Esophagus muscularis mucosa (tissue), 4 donors: ENCODE data around the gene BAG1. TPM values are rescaled to one million over a fixed set of nuclear protein-coding genes. Genes with fewer than 3 reads are reported as not detected.

Source experiments
- DNase-seq: peaks from one replicate; pipeline ENCODE4 v3.0.0-alpha.2; 2017; ENCODE audit errors: extremely low spot score
- H3K27ac ChIP-seq, 4 donors: fragments of 200-600 bp; sonication (generic); replicated peaks in 1 of 4; 1 replicate in 3 of 4; 2 replicates in 1 of 4; pipeline ENCODE4 v1.5.1; 2016 to 2019; ENCODE audit warnings: mild to moderate bottlenecking in 1 of 4
- H3K27me3 ChIP-seq, 4 donors: fragments of 200-600 bp; sonication (generic); one replicate each; pipeline versions ENCODE4 v1.5.1 to v1.6.0; 2016 to 2019
- H3K36me3 ChIP-seq, 4 donors: fragments of 200-600 bp; sonication (generic); one replicate each; pipeline ENCODE4 v1.5.1; 2016 to 2019
- H3K4me1 ChIP-seq, 4 donors: fragments of 200-600 bp; sonication (generic); one replicate each; pipeline ENCODE4 v1.5.1; 2016 to 2019
- H3K4me3 ChIP-seq, 4 donors: fragments of 200-600 bp; sonication (generic); 1 replicate in 2 of 4; 2 replicates in 2 of 4; pipeline ENCODE4 v1.5.1; 2016 to 2019; ENCODE audit warnings: mild to moderate bottlenecking in 4 of 4, moderate library complexity in 1 of 4
- H3K9me3 ChIP-seq, 4 donors: fragments of 200-600 bp; sonication (generic); 1 replicate in 3 of 4; 2 replicates in 1 of 4; pipeline ENCODE4 v1.5.1; 2016 to 2019
- CTCF ChIP-seq, 3 experiments: fragments of 200-600 bp in 2 of 3; fragments of 450-650 bp in 1 of 3; sonication (generic) in 2 of 3; IDR thresholded peaks; one replicate each; pipeline ENCODE4 v1.5.1; 2017 to 2019; ENCODE audit warnings: antibody characterized with exemption in 3 of 3, mild to moderate bottlenecking in 2 of 3, moderate library complexity in 1 of 3
- EP300 ChIP-seq: sonication (generic); formaldehyde crosslinking; IDR thresholded peaks from one replicate; pipeline ENCODE4 v1.6.1; 2017; ENCODE audit warnings: antibody characterized with exemption
- POLR2A ChIP-seq: fragments of 450-650 bp; IDR thresholded peaks from one replicate; pipeline ENCODE4 v1.6.1; 2017; ENCODE audit warnings: antibody characterized with exemption, moderate library complexity, mild to moderate bottlenecking, low read depth
- POLR2AphosphoS5 ChIP-seq, 2 donors: sonication (generic); formaldehyde crosslinking; IDR thresholded peaks; one replicate each; pipeline ENCODE4 v1.6.1; 2017; ENCODE audit warnings: antibody characterized with exemption in 2 of 2
- WGBS: methylation state at CpG from one replicate; pipeline ENCODE4 v1.1.5; 2018; 5-methylcytosine and 5-hydroxymethylcytosine counted together
- intact Hi-C: fragments of 100-400 bp; cut with DNase I; formaldehyde crosslinking; loops from one replicate; pipeline ENCODE4 v1.15.1; 2023
- total RNA-seq, 4 donors: library from RNA; depleted of rRNA; stranded (reverse); fragments of >200 nt; gene quantifications; one replicate each; pipeline versions ENCODE4 v1.1.0 to v1.2.1, GENCODE V29; 2016

Gene BAG1
- total RNA-seq, 4 donors from 2014 or later, result 108 to 154 (median 126) TPM

DNA sequence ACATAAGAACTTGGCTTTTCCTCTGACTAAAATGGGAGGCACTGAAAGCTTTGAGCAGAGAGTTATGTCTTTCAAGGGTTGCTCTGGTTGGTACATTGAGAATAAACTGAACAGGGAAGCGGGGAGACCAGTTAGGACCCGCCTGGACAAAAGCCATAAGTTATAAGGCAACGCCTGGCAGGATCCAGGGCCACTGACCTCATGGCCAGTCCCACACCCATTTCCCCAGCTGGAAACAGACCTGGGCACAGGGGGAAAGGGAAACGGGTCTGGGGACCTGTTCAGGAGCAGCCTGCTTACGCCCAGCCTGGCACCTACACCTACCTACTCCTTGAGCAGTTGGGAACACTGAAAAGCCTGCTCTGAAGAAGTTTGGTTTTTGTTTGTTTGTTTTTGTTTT lies 23.2 kb downstream of the BAG1 start:
- intact Hi-C loops, result no loop called here
- TF ChIP-seq POLR2A (no peak), CTCF (IDR thresholded peaks at IDR 0.05) (no peak), EP300 (no peak), POLR2AphosphoS5 (IDR thresholded peaks at IDR 0.05) (no peak)
- Histone ChIP-seq H3K36me3 (no peaks in the 10 kb centered on the region), H3K4me3 (no peak overlapping the region), H3K9me3 (no peaks in the 10 kb centered on the region), H3K27me3 (peaks cover 0 to 7% (median 0%) of the 10 kb centered on the region in 4 donors), H3K4me1 (peaks cover 0 to 7% (median 0%) of the 10 kb centered on the region in 4 donors), H3K27ac (no peak overlapping the region)
- DNase-seq, result no peak
- WGBS, result 80% methylated on average over 5 of the region's 5 CpGs

- peaks cover 0 to 7% (median 0%) of the 10 kb centered on the region in 4 donors for H3K27me3 ChIP-seq
- no peak within 1 kb of the TSS for H3K27ac ChIP-seq
- intact Hi-C loops, result no loop called here
- no peaks in the 10 kb centered on the region for H3K36me3 ChIP-seq
- H3K9me3 ChIP-seq, result no peaks in the 10 kb centered on the region
- DNase-seq, result no peak
- 57% methylated on average over 7 of the region's 7 CpGs for WGBS
- no peak for TF ChIP-seq EP300
- TF ChIP-seq POLR2AphosphoS5 (IDR thresholded peaks at IDR 0.05), result no peak
- TF ChIP-seq POLR2A, result no peak
- no peak for TF ChIP-seq CTCF (IDR thresholded peaks at IDR 0.05)
- peaks cover 0 to 7% (median 0%) of the 10 kb centered on the region in 4 donors for H3K4me1 ChIP-seq
- H3K4me3 ChIP-seq, result no peak within 1 kb of the TSS
Measured at GRCh38 chr9:33239921-33240320, 24.6 kb downstream of the BAG1 start, which contains the start of gene SPINK4. TSS of gene SPINK4 (plus strand) at chr9:33240167. CDS start at chr9:33240209, 42 bp downstream.

- no peak for DNase-seq
- no peaks in the 10 kb centered on the region for H3K36me3 ChIP-seq
- WGBS, result 87% methylated on average over 3 of the region's 3 CpGs
- H3K27me3 ChIP-seq, result peaks cover 0 to 7% (median 0%) of the 10 kb centered on the region in 4 donors
- no peaks in the 10 kb centered on the region for H3K9me3 ChIP-seq
- H3K4me3 ChIP-seq, result no peak overlapping the region
- TF ChIP-seq EP300 (no peak), POLR2AphosphoS5 (IDR thresholded peaks at IDR 0.05) (no peak)
- peaks cover 0 to 7% (median 5%) of the 10 kb centered on the region in 4 donors for H3K4me1 ChIP-seq
- H3K27ac ChIP-seq, result no peak overlapping the region
- intact Hi-C loops, result no loop called here
Measured at GRCh38 chr9:33236571-33236970, 27.9 kb downstream of the BAG1 start.

- no peaks in the 10 kb centered on the region for H3K9me3 ChIP-seq
- no peak for TF ChIP-seq CTCF (IDR thresholded peaks at IDR 0.05)
- TF ChIP-seq POLR2A, result no peak
- no peak for TF ChIP-seq POLR2AphosphoS5 (IDR thresholded peaks at IDR 0.05)
- no peak for TF ChIP-seq EP300
- peaks cover 0 to 6% (median 4%) of the 10 kb centered on the region in 4 donors for H3K4me1 ChIP-seq
- H3K27ac ChIP-seq, result no peak overlapping the region
- WGBS, result 64% methylated on average over 9 of the region's 9 CpGs
- intact Hi-C loops, result no loop called here
- no peak for DNase-seq
- H3K4me3 ChIP-seq, result no peak overlapping the region
- H3K36me3 ChIP-seq, result no peaks in the 10 kb centered on the region
- H3K27me3 ChIP-seq, result no peaks in the 10 kb centered on the region
Measured at GRCh38 chr9:33234511-33235467, 29.7 kb downstream of the BAG1 start.

- 20% methylated on average over 1 of the region's 1 CpG for WGBS
- no peak for DNase-seq
- H3K36me3 ChIP-seq, result no peaks in the 10 kb centered on the region
- no peak overlapping the region for H3K4me3 ChIP-seq
- TF ChIP-seq EP300 (no peak), CTCF (IDR thresholded peaks at IDR 0.05) (no peak), POLR2AphosphoS5 (IDR thresholded peaks at IDR 0.05) (no peak), POLR2A (no peak)
- H3K27me3 ChIP-seq, result no peaks in the 10 kb centered on the region
- intact Hi-C loops, result no loop called here
- H3K27ac ChIP-seq, result no peak overlapping the region
- peaks cover 0 to 6% (median 3%) of the 10 kb centered on the region in 4 donors for H3K4me1 ChIP-seq
- H3K9me3 ChIP-seq, result no peaks in the 10 kb centered on the region
Measured at GRCh38 chr9:33233626-33234342, 30.7 kb downstream of the BAG1 start.
